Measurements from ENCODE around the gene IL17C.

The IL17C gene

DNA sequence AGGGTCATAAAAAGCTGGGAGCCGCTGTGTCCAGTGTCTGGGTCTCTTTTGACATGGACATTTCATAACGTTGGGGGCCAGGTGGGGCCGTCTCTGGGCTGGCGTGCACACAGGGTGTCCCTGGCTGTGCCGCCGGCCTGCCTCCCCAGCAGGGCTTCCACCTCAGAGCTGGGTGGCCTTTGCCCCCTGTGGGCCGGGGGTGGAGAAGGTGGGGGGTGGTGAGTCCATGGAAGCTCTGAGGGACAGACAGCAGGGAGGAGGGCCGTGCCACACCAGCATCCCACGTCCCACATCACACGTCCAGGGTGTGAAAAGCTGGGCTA lies 48.8 kb downstream of the IL17C start:
- no peak for DNase-seq

DNA sequence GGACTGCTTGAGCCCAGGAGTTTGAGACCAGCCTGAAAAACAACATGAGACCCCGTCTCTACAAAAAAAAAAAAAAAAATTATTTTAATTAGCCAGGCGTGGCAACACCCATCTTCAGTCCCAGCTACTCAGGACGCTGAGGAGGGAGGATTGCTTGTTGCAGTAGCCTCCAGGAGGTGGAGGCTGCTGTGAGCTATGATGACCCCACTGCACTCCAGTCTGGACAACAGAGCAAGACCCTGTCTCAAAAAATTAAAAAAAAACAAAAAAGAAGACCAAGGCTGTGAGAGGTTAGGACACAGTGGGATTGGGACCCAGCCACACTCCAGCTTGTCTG lies 49.3 kb downstream of the IL17C start:
- no peak for DNase-seq

DNA sequence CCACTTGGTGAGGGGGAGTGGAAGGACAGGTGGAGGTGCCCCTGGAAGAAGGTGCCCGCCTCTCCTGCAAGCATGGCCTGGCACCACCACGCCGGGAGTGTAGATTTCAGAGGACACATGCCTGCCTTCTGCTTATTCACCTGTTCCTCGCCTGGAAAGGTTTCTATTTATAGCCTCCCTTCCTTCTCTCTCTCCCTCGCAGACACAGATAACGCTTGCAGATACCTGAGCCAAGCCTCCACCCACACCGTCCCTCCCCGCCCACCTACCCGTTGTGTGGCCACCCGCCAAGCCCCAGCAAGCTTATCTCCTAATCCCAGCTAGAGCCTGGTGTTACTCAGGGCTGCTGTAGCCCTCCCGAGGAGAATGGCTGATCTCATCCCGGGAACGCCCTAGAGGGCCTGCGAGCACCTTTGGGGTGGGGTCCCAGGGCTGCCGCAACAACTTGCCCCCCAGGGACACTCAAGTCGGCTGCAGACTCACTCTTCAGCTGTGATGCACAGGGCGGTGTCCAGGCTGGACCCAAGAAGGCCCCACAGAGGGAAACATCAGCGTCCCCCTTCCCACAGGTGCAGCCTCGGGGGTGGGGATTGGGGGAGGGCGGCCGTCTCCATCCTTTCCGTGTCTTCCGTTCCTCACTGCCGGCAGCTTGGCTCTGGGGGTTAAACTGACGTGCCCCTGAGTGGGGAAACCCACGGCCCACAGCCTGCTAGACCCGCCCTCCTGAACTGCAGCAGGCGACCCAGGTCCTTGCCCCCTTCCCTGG lies 49.8 kb downstream of the IL17C start:
- DNase-seq, result no peak

Data from NCI-H2227 treated with DMSO at 0.1 percent for 48 hours (cell line).